ENCODE data around the gene EVA1A. TPM values are rescaled to one million over a fixed set of nuclear protein-coding genes. Genes with fewer than 3 reads are reported as not detected.

The EVA1A gene
- total RNA-seq, 1 experiment from 2014 or later: 0.68 TPM

DNA sequence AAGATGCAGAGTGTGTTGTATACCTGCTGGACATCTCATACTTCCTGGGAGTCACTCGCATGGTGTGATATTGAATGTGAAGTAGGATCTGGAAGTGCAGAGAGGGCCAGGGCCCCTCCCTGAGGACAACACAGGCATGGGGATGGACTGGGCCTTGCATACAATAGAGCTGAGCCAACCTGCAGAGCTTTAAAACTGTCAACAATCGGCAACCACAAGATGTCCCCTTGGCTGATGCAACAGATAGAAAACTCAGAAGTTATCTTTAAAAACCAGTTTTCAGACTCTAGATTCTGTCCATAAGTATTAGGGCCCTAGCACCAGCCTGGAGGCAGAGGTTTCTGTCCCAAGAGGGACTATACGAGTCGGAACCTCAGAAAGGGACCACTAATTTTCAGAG lies 19.7 kb downstream of the EVA1A start:
- TF ChIP-seq CTCF (conservative IDR thresholded peaks at IDR 0.05): no peak
- H3K36me3 Mint-ChIP-seq (ENCODE audit: insufficient read depth in 1 of 3, low read depth in 3 of 3): peaks cover 0 to 10% (median 8%) of the 10 kb centered on the region in 3 experiments; a peak in 5 of 7 replicates
- Histone ChIP-seq H3K79me2 (ENCODE audit: insufficient read depth, low read length) (no peaks in the 10 kb centered on the region), H3K18ac (ENCODE audit: insufficient read length, low read depth, low read length) (no peak overlapping the region), H2BK15ac (ENCODE audit: low read depth, low read length) (no peak overlapping the region), H4K91ac (ENCODE audit: insufficient read length, low read depth, low read length) (no peak overlapping the region), H3K14ac (ENCODE audit: insufficient read depth, low read length) (no peak overlapping the region), H3K27ac (ENCODE audit: insufficient read length, low read depth, low read length) (no peak overlapping the region), H3K23ac (ENCODE audit: insufficient read length, low read depth, low read length) (no peak overlapping the region), H4K8ac (replicated peaks; ENCODE audit: insufficient read length, low read depth, low read length) (no peak overlapping the region), H3K9me3 (ENCODE audit: control insufficient read depth, low read depth, low read length) (no peaks in the 10 kb centered on the region), H2AK5ac (ENCODE audit: insufficient read length, low read length) (no peak overlapping the region), H3K56ac (ENCODE audit: insufficient read length, low read depth, low read length) (no peak overlapping the region), H2BK120ac (ENCODE audit: low read depth, low read length, poor library complexity, severe bottlenecking) (no peak overlapping the region), H3K79me1 (ENCODE audit: insufficient read depth, low read depth, low read length, poor library complexity, severe bottlenecking) (no peaks in the 10 kb centered on the region), H3K27me3 (ENCODE audit: insufficient read depth, low read length) (no peaks in the 10 kb centered on the region), H2AFZ (ENCODE audit: low read length) (no peak overlapping the region), H3K4ac (ENCODE audit: low read depth, low read length) (no peak overlapping the region), H4K5ac (ENCODE audit: insufficient read length, low read depth, low read length) (no peak overlapping the region), H3K4me1 (ENCODE audit: insufficient read depth, low read length) (0 out of 2 replicates have a peak, but pooled peaks cover 2% of the 10 kb centered on the region), H3K9ac (ENCODE audit: extremely low read depth, insufficient read length, low read length) (no peak overlapping the region), H3K23me2 (ENCODE audit: insufficient read length, low read depth, low read length, poor library complexity, severe bottlenecking) (no peaks in the 10 kb centered on the region), H3T11ph (ENCODE audit: low read length) (no peak overlapping the region), H2BK20ac (ENCODE audit: low read depth, low read length, poor library complexity, severe bottlenecking) (no peak overlapping the region), H4K20me1 (ENCODE audit: control insufficient read depth, insufficient read depth, insufficient read length) (no peaks in the 10 kb centered on the region), H3K4me2 (ENCODE audit: insufficient read depth, insufficient read length, low read length) (no peak overlapping the region), H2BK5ac (ENCODE audit: insufficient read length, low read length) (no peak overlapping the region), H2BK12ac (ENCODE audit: insufficient read length, low read depth, low read length) (no peak overlapping the region)
- peaks cover 0 to 2% of the 10 kb centered on the region in 2 experiments; a peak in 2 of 5 replicates for H3K9me3 Mint-ChIP-seq
- WGBS (ENCODE audit: extremely low coverage, insufficient read length, low lambda C conversion rate): no CpG with 5 or more reads among the region's 4 CpGs
- no peak overlapping the region; a peak in 1 of 7 replicates for H3K27ac Mint-ChIP-seq
- H3K4me1 Mint-ChIP-seq: no peaks in the 10 kb centered on the region
- DNase-seq: no peak
- no peak overlapping the region for H3K4me3 Mint-ChIP-seq
- no peaks in the 10 kb centered on the region for H3K27me3 Mint-ChIP-seq (ENCODE audit: low read depth)

All from H9 (cell line).